Measurements from ENCODE around the gene ARFGEF2.
"Not testable (repeated sequence)": the region's sequence is repeated elsewhere in the genome, so short reads cannot be mapped to it uniquely, and the experiment has no call there.

The ARFGEF2 gene

DNA sequence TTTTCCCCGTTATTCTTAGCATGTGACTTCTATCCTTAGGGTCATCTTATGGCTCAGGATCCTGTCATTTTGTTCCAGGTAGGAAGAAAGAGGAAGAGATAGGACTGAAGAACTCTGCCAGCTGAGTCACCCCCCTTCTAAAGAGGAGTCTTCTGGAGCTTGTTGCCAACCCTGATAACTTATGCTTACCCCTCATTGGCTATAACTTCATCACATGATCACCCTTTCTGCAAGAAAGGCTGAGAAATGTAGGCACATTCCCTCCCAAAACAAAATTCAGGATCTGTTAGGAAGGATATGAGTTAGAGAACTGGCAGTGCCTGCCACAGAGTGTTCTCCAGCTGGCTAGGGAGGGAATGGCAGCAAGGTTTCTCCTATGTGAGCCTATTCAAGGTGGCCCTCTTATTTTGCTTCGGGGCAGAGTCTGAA lies 35.6 kb downstream of the ARFGEF2 start:
- no peak for DNase-seq

GRCh38 chr20:48957533-48957932 lies 36.0 kb downstream of the ARFGEF2 start:
- DNase-seq = no peak

DNA sequence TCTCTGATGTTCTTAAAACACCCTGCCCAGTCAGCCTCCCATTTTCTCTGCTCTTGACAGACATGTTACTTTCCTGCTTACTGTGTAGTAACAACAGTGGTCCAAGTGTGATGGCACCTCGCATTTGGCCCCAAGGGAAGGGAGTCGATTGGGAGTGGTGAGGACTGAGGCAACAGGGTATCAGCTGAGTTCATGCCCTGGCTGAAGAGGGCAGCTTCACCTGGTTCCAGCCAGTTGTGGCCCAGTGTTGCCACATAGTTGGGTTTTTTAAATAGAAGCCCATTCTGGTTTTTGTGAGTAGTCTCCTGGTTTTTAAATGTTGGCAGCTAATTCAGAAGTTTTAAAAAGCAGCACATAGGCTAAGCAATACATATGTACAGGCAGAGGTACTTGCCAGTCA lies 37.2 kb downstream of the ARFGEF2 start:
- no peak for DNase-seq

GRCh38 chr20:48959899-48960550 lies 38.5 kb downstream of the ARFGEF2 start:
- DNase-seq = no peak

- DNase-seq = no peak
These were observed 40.9 kb downstream of the ARFGEF2 start for GRCh38 chr20:48962421-48962820.

DNA sequence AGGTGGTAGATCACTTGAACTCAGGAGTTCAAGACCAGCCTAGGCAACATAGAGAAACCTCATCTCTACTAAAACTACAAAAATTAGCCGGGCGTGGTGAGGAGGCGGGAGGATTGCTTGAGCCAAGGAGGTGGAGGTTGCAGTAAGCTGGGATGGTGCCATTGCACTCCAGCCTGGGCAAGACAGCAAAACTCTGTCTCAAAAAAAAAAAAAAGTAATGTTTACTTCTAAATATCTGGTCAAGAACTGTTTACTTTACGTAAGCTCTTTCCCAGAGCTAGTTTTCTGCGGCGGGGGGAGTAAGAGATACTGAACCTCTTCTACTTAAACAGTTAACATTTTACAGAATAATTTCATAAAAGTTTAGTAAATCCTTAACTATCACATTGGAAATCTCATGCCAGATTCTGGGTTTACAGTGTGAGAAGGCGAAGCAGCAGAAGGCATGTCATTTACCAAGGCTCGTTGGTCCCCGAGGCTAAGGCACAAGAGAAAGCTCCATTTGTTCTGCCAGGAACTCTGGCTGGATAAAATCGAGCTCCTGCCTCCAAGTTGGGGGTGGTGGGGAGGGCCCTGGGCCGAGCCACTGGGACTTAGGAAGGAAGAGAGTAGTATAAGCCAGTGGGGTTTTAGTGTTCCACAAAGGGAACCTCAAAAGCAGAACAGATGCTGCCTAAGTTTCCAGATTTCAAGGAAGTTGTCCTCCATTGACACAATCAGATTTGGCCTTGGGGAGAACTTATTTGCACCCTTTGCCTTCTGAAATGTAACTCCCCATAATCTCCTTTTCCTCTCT lies 41.7 kb downstream of the ARFGEF2 start:
- no peak for DNase-seq

DNA sequence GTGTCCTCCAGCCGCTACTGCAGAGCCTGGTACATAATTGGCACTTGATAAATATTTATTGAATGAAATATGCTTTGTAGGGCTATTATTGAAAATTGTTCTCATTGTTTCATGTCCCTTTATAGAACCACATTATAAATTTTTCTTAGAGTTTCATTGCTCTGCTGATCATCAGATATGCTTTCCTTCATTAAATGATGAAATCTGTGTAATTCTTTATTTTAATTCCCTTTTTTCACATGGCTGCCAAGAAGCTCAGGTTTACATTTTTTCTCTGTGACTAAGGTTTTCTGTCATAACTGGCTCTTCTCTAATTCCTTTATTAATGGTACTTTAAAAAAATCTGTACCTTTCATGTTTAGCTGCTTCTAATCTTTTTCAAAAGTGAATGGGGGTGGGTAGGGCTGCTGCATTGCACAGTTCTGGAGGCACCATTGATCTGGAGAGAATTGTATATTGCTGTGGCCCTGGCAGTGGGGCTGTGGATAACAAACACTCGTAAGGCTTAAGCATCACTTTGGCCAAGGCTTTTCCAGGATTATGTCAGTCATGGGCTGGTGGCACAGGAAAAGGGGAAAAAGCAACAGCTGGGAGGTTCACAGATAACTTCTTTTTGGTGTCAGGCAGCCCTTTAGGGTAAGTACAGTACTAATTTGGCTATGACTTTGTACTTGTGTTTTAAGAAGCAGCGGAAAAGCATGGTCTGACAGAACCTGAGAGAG lies 43.8 kb downstream of the ARFGEF2 start:
- DNase-seq = no peak

DNA sequence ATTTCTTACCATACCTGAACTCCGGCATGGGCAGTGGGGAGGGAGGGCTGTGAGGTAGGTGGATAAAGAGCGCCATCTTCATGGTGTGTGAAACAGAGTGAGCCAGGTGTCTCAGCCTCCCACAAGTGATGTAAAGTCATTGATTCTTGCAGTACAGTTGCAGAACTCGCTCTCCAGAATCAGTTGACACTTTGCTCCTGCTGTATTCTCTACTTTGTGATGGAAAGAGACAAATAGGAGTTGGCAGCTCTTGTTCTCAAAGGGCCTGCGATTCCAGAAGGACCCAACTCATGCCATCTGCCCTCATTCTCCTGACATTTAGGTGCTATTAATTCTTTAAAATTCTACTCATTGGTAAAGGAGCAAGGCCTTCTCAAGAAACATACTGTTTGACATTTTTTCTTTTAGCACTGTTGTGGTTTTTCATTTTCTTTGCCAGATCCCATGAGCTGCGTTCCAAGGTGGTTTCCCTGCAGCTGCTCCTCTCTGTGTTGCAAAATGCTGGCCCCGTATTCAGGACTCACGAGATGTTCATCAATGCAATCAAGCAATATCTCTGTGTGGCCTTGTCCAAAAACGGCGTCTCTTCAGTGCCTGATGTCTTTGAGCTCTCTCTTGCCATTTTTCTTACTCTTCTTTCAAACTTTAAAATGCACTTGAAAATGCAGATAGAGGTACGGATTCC lies 49.3 kb downstream of the ARFGEF2 start:
- DNase-seq = no peak

DNA sequence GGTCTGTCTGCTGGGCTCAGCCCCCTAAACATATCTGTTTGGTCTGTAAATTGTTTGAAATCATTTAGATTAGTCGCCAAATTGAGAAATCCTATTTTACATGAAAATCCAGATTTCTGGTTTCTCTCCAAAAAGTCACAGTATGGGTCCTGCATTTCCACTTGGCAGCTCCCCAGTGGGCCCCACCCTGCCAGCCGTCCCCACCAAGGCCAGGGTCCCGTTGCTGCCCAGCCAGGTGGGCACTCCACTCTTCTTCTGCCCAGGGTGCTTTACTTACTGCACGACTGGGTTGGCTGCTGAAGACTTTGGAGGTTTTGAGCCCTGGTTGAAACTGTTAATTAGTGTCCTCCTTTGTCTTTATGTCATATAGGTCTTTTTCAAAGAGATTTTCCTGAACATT lies 50.4 kb downstream of the ARFGEF2 start:
- DNase-seq = no peak

DNA sequence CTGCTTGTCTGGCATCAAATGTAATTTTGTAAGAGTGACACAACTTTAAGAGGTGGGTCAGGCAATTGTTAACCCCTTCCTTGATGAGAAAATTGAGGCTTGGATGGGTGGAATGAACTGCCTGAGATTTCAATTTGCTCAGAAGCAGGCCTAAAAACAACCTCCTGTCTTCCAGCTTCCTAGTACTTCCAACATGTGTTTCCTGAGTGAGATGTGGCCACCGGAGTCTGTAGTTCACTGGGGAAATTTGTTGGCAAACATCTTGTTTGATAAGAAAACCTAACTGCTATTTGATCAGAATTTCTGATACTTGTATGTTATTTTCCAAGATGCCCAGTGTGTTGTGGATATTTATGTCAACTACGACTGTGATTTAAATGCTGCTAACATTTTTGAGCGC lies 51.3 kb downstream of the ARFGEF2 start:
- no peak for DNase-seq

GRCh38 chr20:48975955-48976354 lies 54.4 kb downstream of the ARFGEF2 start:
- no peak for DNase-seq

GRCh38 chr20:48979980-48980379 lies 58.5 kb downstream of the ARFGEF2 start:
- not testable (repeated sequence) for DNase-seq

- DNase-seq = no peak
These were observed 62.2 kb downstream of the ARFGEF2 start for GRCh38 chr20:48983423-48984400.

DNA sequence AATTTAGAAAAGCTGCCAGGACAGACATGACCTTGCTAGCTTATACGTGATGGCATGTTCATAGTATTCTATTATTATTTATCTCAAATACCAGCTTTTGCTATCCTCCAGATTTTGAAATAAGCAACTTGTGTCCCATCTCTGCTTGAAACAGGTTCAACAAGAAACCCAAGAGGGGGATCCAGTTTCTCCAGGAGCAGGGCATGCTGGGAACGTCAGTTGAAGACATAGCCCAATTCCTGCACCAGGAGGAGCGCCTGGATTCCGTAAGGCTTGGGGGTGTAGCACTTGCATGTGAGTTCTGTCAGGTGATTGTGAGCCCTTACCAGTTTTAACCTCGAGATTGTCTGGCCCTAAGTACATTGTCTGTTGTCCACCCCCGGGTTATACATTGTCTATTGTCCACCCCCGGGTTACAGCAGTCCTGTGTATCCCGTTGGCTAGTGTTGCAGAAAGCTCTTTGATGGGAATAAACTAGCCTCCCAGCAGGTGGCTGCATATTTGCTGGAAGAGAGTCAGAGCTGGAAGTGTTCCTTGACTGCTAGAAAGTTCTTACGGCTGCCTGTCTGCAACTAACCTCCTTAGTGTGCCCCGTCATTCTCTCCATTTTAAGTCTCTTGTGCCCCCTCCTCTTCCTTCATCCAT lies 63.2 kb downstream of the ARFGEF2 start:
- DNase-seq = no peak

GRCh38 chr20:48986899-48987298 lies 65.4 kb downstream of the ARFGEF2 start:
- DNase-seq = no peak

DNA sequence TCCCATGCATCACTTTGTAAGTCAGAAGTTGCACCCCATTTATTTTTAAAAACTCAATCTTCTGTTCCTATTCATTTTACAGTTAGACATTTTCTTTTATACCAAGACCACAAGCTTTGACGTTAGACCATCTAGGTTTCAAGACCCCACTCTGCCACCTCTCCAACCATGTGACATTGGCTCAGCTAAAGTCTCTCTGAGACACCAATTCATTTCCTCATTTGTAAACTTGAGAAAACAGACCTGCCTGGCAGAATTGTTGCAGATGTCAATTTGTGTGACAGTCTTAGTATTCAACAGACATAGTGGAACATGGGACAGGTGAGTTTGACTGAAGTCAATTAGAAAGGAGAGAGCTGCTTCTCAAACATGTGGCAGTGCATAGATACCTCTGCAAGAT lies 69.0 kb downstream of the ARFGEF2 start:
- no peak for DNase-seq

GRCh38 chr20:48995589-48995988 lies 74.1 kb downstream of the ARFGEF2 start:
- no peak for DNase-seq

DNA sequence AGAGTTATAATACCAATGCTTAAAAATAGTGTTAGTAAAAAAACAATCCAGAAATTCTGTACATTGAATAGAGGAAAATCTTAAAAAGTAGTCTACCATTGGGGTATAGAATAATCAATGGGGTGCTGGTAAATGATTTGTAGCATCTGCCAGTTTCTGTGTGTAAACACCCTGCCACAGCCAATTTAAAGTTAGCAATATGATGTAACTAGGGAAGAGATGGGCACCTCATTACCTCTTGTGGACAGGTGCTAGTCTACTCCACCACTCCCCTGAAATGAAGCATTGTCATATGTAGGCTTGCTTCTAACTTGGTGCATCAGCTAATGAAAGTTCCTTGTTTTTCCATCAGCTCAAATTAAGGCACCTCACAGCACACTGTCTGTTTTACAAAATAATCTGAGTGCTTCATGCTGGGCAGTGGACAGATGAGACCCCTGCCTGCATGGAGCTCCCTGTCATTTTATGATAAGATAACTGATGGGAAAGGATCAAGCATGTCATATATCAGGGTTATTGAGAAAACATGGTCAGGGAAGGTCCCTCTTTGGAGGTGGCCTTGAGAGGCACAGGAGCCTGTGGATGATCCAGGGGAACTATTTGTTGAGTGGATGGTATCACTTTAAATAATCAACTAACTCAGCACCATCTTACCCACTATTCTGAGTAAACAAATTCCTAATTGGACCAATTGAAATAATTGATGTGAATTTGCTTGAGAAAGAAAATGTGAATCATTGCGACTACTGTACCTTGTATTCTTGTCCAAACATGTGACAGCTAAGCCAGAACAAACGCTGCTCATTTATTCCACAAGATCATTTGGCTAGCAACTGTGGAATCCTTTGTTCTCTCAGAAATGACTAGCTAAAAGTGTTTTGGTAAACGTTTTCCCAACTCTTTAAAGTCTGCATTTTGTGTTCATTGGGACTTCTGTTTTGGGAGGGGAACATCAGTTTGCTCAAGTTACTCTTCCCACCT lies 78.7 kb downstream of the ARFGEF2 start:
- no peak for DNase-seq

GRCh38 chr20:49001741-49002140 lies 80.2 kb downstream of the ARFGEF2 start:
- no peak for DNase-seq

- DNase-seq = no peak
These were observed 85.0 kb downstream of the ARFGEF2 start for GRCh38 chr20:49006446-49006980.
